Upper lobe of left lung (tissue), 6 donors: ENCODE data around the gene DNAJC10. TPM values are rescaled to one million over a fixed set of nuclear protein-coding genes. Genes with fewer than 3 reads are reported as not detected.
"Not testable (repeated sequence)": the region's sequence is repeated elsewhere in the genome, so short reads cannot be mapped to it uniquely, and the experiment has no call there.

Source experiments
- ATAC-seq, 2 donors: fragments of 200-7000 bp; cut with Tn5 transposase; one replicate each; pipeline ENCODE4 v1.9.1; 2022; ENCODE audit warnings: mild to moderate bottlenecking in 2 of 2, moderate library complexity in 2 of 2; ENCODE audit not compliant: low FRiP score in 2 of 2
- DNase-seq, 2 donors: peaks; one replicate each; pipeline ENCODE4 v3.0.0-alpha.2; 2019 to 2020
- H3K27ac ChIP-seq, 4 donors: fragments of 200-600 bp; sonication (generic); one replicate each; pipeline ENCODE4 v1.5.1; 2016 to 2019
- H3K27me3 ChIP-seq, 4 donors: fragments of 200-600 bp; sonication (generic); one replicate each; pipeline ENCODE4 v1.5.1; 2017 to 2019
- H3K36me3 ChIP-seq, 4 donors: fragments of 200-600 bp; sonication (generic); one replicate each; pipeline ENCODE4 v1.5.1; 2016 to 2019
- H3K4me1 ChIP-seq, 4 donors: fragments of 200-600 bp; sonication (generic); one replicate each; pipeline ENCODE4 v1.5.1; 2018 to 2019
- H3K4me3 ChIP-seq, 4 donors: fragments of 200-600 bp; sonication (generic); one replicate each; pipeline ENCODE4 v1.5.1; 2017 to 2019; ENCODE audit warnings: mild to moderate bottlenecking in 2 of 4, moderate library complexity in 1 of 4
- H3K9me3 ChIP-seq, 4 donors: fragments of 200-600 bp; sonication (generic); one replicate each; pipeline ENCODE4 v1.5.1; 2018 to 2019
- EP300 ChIP-seq, 4 donors: sonication (generic); formaldehyde crosslinking; IDR thresholded peaks; one replicate each; pipeline ENCODE4 v1.5.1; 2017; ENCODE audit warnings: antibody characterized with exemption in 4 of 4, control low read depth in 2 of 4
- POLR2A ChIP-seq, 4 donors: fragments of 450-650 bp; IDR thresholded peaks; one replicate each; pipeline ENCODE4 v1.5.1; 2016 to 2017; ENCODE audit warnings: antibody characterized with exemption in 4 of 4, mild to moderate bottlenecking in 2 of 4
- POLR2AphosphoS5 ChIP-seq, 2 donors: sonication (generic); formaldehyde crosslinking; IDR thresholded peaks; one replicate each; pipeline ENCODE4 v1.5.1; 2017; ENCODE audit warnings: antibody characterized with exemption in 2 of 2
- WGBS, 2 donors: methylation state at CpG; one replicate each; pipeline ENCODE4 v1.1.5; 2017 to 2018; 5-methylcytosine and 5-hydroxymethylcytosine counted together
- total RNA-seq, 6 donors: library from RNA; depleted of rRNA in 4 of 6; stranded (reverse); fragments of >200 nt in 4 of 6; gene quantifications; one replicate each; pipeline versions ENCODE4 v1.1.0 to v1.2.1, GENCODE V29; 2016 to 2021
- TF ChIP-seq, protein P1 (sequence below), 6 experiments: fragments of 450-650 bp in 4 of 6; fragments of 200-600 bp in 2 of 6; sonication (generic) in 2 of 6; IDR thresholded peaks; one replicate each; pipeline ENCODE4 v1.5.1; 2016 to 2019; ENCODE audit warnings: antibody characterized with exemption in 6 of 6
- donor health status: DM: no; HTN: no; CAD: no; lungs with moderate emphysema.
- donor health status: DM: no; HTN: yes; CAD: no; lungs with severe emphysema.

The DNAJC10 gene
- total RNA-seq, 6 donors from 2014 or later: 13.7 to 94.6 (median 57.9) TPM

DNA sequence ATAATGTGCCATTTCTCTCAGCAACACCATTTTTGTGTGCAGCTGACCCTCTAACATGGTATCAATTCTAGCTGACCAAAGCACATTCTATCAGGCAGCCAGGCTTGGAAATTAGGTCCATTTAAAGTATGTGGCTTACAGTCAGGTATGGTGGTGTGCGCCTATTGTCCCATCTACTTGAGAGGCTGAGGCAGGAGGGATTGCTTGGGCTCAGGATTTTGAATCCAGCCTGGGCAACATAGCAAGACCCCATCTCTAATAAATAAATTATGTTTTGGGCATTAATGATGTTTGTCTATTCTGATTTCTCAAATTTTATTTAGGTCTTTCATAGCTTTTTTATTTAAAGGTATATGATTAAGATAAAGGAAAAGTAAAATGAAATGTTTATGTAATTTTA is 63.3 kb downstream of the DNAJC10 start:
- H3K27me3 ChIP-seq: no peaks in the 10 kb centered on the region
- no peaks in the 10 kb centered on the region for H3K9me3 ChIP-seq
- TF ChIP-seq, protein P1, sequence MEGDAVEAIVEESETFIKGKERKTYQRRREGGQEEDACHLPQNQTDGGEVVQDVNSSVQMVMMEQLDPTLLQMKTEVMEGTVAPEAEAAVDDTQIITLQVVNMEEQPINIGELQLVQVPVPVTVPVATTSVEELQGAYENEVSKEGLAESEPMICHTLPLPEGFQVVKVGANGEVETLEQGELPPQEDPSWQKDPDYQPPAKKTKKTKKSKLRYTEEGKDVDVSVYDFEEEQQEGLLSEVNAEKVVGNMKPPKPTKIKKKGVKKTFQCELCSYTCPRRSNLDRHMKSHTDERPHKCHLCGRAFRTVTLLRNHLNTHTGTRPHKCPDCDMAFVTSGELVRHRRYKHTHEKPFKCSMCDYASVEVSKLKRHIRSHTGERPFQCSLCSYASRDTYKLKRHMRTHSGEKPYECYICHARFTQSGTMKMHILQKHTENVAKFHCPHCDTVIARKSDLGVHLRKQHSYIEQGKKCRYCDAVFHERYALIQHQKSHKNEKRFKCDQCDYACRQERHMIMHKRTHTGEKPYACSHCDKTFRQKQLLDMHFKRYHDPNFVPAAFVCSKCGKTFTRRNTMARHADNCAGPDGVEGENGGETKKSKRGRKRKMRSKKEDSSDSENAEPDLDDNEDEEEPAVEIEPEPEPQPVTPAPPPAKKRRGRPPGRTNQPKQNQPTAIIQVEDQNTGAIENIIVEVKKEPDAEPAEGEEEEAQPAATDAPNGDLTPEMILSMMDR (IDR thresholded peaks at IDR 0.05): no peak
- TF ChIP-seq POLR2AphosphoS5 (IDR thresholded peaks at IDR 0.05) (no peak), POLR2A (IDR thresholded peaks at IDR 0.05) (no peak), EP300 (IDR thresholded peaks at IDR 0.05) (no peak)
- H3K4me3 ChIP-seq: no peak overlapping the region
- WGBS, 2 donors: 90 to 100% methylated on average over 1 of the region's 1 CpG
- ATAC-seq: no peak
- no peaks in the 10 kb centered on the region for H3K4me1 ChIP-seq
- no peak for DNase-seq
- H3K27ac ChIP-seq: no peak overlapping the region
- H3K36me3 ChIP-seq: peaks cover 0 to 42% (median 8%) of the 10 kb centered on the region in 4 donors

DNA sequence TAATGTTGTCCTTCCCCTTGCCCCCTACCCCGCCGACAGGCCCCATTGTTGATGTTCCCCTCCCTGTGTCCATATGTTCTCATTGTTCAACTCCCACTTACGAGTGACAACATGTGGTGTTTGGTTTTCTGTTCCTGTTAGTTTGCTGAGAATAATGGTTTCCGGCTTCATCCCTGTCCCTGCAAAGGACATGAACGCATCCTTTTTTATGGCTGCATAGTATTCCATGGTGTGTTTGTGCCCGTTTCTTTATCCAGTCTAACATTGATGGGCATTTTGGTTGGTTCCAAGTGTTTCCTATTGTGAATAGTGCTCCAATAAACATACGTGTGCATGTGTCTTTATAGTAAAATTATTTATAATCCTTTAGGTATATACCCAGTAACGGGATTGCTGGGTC is 65.0 kb downstream of the DNAJC10 start:
- DNase-seq, H3K27ac ChIP-seq, H3K9me3 ChIP-seq, H3K4me1 ChIP-seq, H3K27me3 ChIP-seq, ATAC-seq, H3K4me3 ChIP-seq: not testable (repeated sequence)
- 98% methylated on average over 8 of the region's 8 CpGs for WGBS, 2 donors
- peaks cover 0 to 26% (median 4%) of the 10 kb centered on the region in 4 donors for H3K36me3 ChIP-seq

DNA sequence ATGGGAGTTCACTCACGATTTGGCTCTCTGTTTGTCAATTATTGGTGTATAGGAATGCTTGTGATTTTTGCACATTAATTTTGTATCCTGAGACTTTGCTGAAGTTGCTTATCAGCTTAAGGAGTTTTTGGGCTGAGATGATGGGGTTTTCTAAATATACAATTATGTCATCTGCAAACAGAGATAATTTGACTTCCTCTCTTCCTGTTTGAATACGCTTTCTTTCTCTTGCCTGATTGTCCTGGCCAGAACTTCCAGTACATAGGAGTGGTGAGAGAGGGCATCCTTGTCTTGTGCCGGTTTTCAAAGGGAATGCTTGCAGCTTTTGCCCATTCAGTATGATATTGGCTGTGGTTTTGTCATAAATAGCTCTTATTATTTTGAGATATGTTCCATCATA is 66.6 kb downstream of the DNAJC10 start:
- not testable (repeated sequence) for DNase-seq, H3K9me3 ChIP-seq, H3K4me3 ChIP-seq, ATAC-seq, H3K27me3 ChIP-seq, H3K4me1 ChIP-seq, H3K27ac ChIP-seq
- WGBS, 2 donors: 56 to 71% methylated on average over 3 of the region's 3 CpGs
- peaks cover 0 to 12% (median under 1%) of the 10 kb centered on the region in 4 donors for H3K36me3 ChIP-seq

DNA sequence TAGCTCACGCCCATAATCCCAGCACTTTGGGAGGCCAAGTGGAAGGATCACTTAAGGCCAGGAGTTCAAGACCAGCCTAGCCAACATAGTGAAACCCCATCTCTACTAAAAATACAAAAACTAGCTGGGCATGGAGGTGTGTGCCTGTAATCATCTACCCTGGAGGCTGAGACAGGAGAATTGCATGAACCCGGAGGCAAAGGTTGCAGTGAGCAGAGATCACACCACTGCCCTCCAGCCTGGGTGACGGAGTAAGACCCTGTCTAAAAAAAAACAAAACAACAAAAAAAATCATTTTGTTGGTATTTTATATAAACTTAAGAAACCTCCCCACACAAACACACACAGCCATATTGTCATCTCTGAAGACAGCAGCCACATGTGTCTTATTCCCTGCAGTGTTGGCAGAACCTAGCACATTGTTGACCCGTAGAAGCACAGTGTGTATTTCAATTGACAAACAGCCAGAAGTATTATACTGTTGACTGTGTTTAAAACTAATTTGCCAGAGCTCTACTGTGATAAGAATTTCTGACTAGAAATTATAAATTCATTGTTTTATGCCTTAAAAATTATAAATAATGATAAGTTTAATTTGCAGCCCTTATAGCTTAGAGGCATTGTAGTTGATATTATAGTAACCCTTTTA is 68.1 kb downstream of the DNAJC10 start:
- Histone ChIP-seq H3K36me3 (peaks cover 0 to 4% (median 0%) of the 10 kb centered on the region in 4 donors), H3K9me3 (no peaks in the 10 kb centered on the region), H3K4me1 (no peaks in the 10 kb centered on the region), H3K27ac (no peak overlapping the region), H3K27me3 (no peaks in the 10 kb centered on the region), H3K4me3 (no peak overlapping the region)
- TF ChIP-seq, protein P1 (IDR thresholded peaks at IDR 0.05): no peak
- no peak for TF ChIP-seq POLR2A (IDR thresholded peaks at IDR 0.05)
- TF ChIP-seq POLR2AphosphoS5 (IDR thresholded peaks at IDR 0.05): no peak
- no peak for TF ChIP-seq EP300 (IDR thresholded peaks at IDR 0.05)
- DNase-seq: no peak
- 88 to 93% methylated on average over 4 of the region's 4 CpGs for WGBS, 2 donors
- ATAC-seq: no peak

DNA sequence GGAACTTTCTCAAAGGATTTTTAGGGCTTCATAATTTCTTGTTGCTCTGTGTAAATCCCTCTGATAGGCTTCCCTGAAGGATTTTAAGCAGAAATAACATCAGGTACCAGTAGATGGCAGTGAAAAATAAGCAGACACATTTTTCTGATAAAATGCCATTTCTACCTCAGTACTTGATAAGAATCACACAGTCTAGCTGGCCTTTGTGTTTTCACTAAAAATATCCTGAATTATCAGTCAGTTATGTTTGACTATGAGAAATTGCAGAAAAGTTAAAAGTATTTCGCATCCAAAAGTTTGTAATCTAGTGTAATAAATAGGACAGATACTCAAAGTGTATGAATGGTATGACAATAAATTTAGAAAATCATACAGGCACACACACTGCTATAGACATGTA is 68.7 kb downstream of the DNAJC10 start:
- 86 to 89% methylated on average over 1 of the region's 1 CpG for WGBS, 2 donors
- ATAC-seq: no peak

DNA sequence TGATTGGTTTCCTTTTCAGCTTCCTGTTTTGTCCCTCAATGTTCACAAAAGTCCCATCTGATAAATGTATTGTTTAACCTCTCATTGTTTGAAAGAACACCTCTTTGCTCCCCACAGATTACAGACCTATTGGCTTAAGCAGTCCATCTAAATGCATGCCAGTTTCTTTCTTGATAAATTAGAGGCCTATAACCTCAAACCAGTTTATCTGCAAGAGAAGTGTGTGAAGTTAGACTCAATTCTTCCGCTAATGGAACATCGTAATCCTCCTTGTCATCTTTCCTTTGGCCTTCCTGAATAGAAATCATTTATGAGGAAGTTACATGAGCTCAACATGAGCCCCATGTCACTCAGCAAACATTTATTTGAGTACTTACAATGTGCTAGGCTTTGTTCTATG is 76.4 kb downstream of the DNAJC10 start:
- no peaks in the 10 kb centered on the region for H3K27me3 ChIP-seq
- 68% methylated on average over 2 of the region's 2 CpGs for WGBS, 2 donors
- H3K9me3 ChIP-seq: no peaks in the 10 kb centered on the region

More for the DNA sequence above, 68.7 kb downstream of the DNAJC10 start:
- H3K4me1 ChIP-seq: no peaks in the 10 kb centered on the region
- no peaks in the 10 kb centered on the region for H3K9me3 ChIP-seq
- TF ChIP-seq EP300 (IDR thresholded peaks at IDR 0.05): no peak
- TF ChIP-seq, protein P1 (IDR thresholded peaks at IDR 0.05): peak in 3 of 6 experiments; percentile 11 to 19 (median 18)
- DNase-seq: no peak
- no peaks in the 10 kb centered on the region for H3K27me3 ChIP-seq
- H3K27ac ChIP-seq: no peak overlapping the region
- H3K4me3 ChIP-seq: no peak overlapping the region
- H3K36me3 ChIP-seq: no peaks in the 10 kb centered on the region

More for the DNA sequence above, 76.4 kb downstream of the DNAJC10 start:
- TF ChIP-seq POLR2AphosphoS5 (IDR thresholded peaks at IDR 0.05): no peak
- TF ChIP-seq EP300 (IDR thresholded peaks at IDR 0.05): no peak
- TF ChIP-seq POLR2A (IDR thresholded peaks at IDR 0.05): no peak
- TF ChIP-seq, protein P1 (IDR thresholded peaks at IDR 0.05): no peak
- Histone ChIP-seq H3K4me3 (no peak overlapping the region), H3K4me1 (no peaks in the 10 kb centered on the region), H3K27ac (no peak overlapping the region), H3K36me3 (no peaks in the 10 kb centered on the region)
- DNase-seq: no peak
- no peak for ATAC-seq
